K562 (cell line): ENCODE measurements around the gene RTL10. TPM values are rescaled to one million over a fixed set of nuclear protein-coding genes. Genes with fewer than 3 reads are reported as not detected.

Experiments
- ADNP ChIP-seq: fragments of 200-800 bp; sonication (Bioruptor generic); IDR thresholded peaks from 2 replicates; pipeline ENCODE4 v1.6.1; 2016; ENCODE audit warnings: missing genetic modification characterization, missing compliant biosample characterization
- BHLHE40 ChIP-seq: IDR thresholded peaks from 2 replicates; pipeline ENCODE4 v1.6.1; 2011; ENCODE audit warnings: low read length, improper control_type of control experiment
- CBFA2T2 ChIP-seq: fragments of 450-650 bp; conservative IDR thresholded peaks from 2 replicates; pipeline ENCODE4 v1.6.1; 2017; ENCODE audit warnings: mild to moderate bottlenecking
- EP300 ChIP-seq: IDR thresholded peaks from 2 replicates; pipeline ENCODE4 v1.6.1; 2012; ENCODE audit warnings: low read length, improper control_type of control experiment
- FIP1L1 ChIP-seq: fragments of 200-400 bp; formaldehyde crosslinking; IDR thresholded peaks from 2 replicates; pipeline ENCODE4 v1.6.1; 2018; ENCODE audit warnings: mild to moderate bottlenecking, low read depth, low read length; ENCODE audit not compliant: poor library complexity, severe bottlenecking
- GATAD2A ChIP-seq: fragments of 450-650 bp; IDR thresholded peaks from 2 replicates; pipeline ENCODE4 v1.6.1; 2017
- GTF2A2 ChIP-seq: IDR thresholded peaks from 2 replicates; pipeline ENCODE4 v1.6.1; 2016; ENCODE audit warnings: mild to moderate bottlenecking, missing genetic modification characterization, missing compliant biosample characterization
- KLF10 ChIP-seq: fragments of 250-450 bp; sonication (Bioruptor Pico); IDR thresholded peaks from 2 replicates; pipeline ENCODE4 v1.6.1; 2021; ENCODE audit warnings: matching md5 sums
- LEF1 ChIP-seq: fragments of 450-650 bp; IDR thresholded peaks from 2 replicates; pipeline ENCODE4 v1.6.1; 2016; ENCODE audit warnings: mild to moderate bottlenecking
- ZNF274 ChIP-seq: IDR thresholded peaks from 2 replicates; pipeline ENCODE4 v1.6.1; 2011; ENCODE audit warnings: low read depth, mild to moderate bottlenecking, low read length, moderate library complexity, borderline replicate concordance
- ZNF431 ChIP-seq: sonication (generic); formaldehyde crosslinking; IDR thresholded peaks from 2 replicates; pipeline ENCODE4 v1.8.0; 2022; ENCODE audit warnings: mild to moderate bottlenecking, missing genetic modification reagents
- ZNF445 ChIP-seq: fragments of 250-450 bp; sonication (Bioruptor Pico); IDR thresholded peaks from 2 replicates; pipeline ENCODE4 v1.4.0; 2020; ENCODE audit warnings: low read depth, mild to moderate bottlenecking, moderate library complexity
- ZNF695 ChIP-seq: fragments of 450-650 bp; formaldehyde crosslinking; IDR thresholded peaks from 2 replicates; pipeline ENCODE4 v1.4.0; 2020; ENCODE audit warnings: mild to moderate bottlenecking, moderate library complexity
- polyA plus RNA-seq, 8 experiments: library from polyadenylated mRNA; depleted of rRNA in 4 of 8; stranded (reverse) in 5 of 8; unstranded in 3 of 8; fragments of >200 nt; fragmentation: Nextera tagmentation in 2 of 8; fragmentation: Illumina TruSeq in 1 of 8; extraction: Ambion mirVana in 2 of 8; extraction: Trizol in 1 of 8; gene quantifications; 2 replicates each; pipeline versions ENCODE4 v1.2.1 to v1.2.3, GENCODE V29; 2011 to 2014; ENCODE audit warnings: inconsistent platforms in 1 of 8, missing spikeins in 1 of 8
- total RNA-seq, 7 experiments: library from RNA; depleted of rRNA in 6 of 7; stranded (reverse); fragments of >200 nt in 6 of 7; fragmentation: Illumina TruSeq in 2 of 7; extraction: Trizol in 2 of 7; gene quantifications; 2 replicates each; pipeline versions ENCODE4 v1.2.1 to v1.2.3, GENCODE V29; 2011 to 2021; ENCODE audit warnings: low replicate concordance in 1 of 7
- TF ChIP-seq, protein P1 (sequence below): fragments of 250-450 bp; sonication (Bioruptor Pico); IDR thresholded peaks from 2 replicates; pipeline ENCODE4 v1.5.0; 2021; ENCODE audit warnings: mild to moderate bottlenecking, moderate library complexity
- TF ChIP-seq, protein P2 (sequence below): fragments of 450-650 bp; formaldehyde crosslinking; IDR thresholded peaks from 2 replicates; pipeline ENCODE4 v1.4.0; 2020; ENCODE audit warnings: mild to moderate bottlenecking, mixed read lengths
- TF ChIP-seq, protein P3 (sequence below), 2 experiments: fragments of 150-350 bp in 1 of 2; IDR thresholded peaks; 2 replicates each; pipeline ENCODE4 v1.6.1; 2012 to 2016; ENCODE audit warnings: low read depth in 2 of 2, low read length in 2 of 2, mild to moderate bottlenecking in 1 of 2, moderate library complexity in 1 of 2

The RTL10 gene
- total and polyA plus RNA-seq, 9 of the 15 experiments (the other 6 are each of a cell fraction or from before 2014, with no cell fraction given): 19.8 to 75.5 (median 32.5) TPM

- TF ChIP-seq ZNF445 (CRISPR knock-in tag) (no peak), ZNF431 (CRISPR knock-in tag) (no peak), LEF1 (no peak), ZNF695 (CRISPR knock-in tag) (no peak), GTF2A2 (tag) (no peak), KLF10 (0 out of 2 replicates have a peak, but pooled peaks have one; percentile 41), BHLHE40 (peak; percentile 97), ADNP (tag) (no peak), CBFA2T2 (no peak), ZNF274 (no peak), GATAD2A (peak; percentile 99), FIP1L1 (peak; percentile 54), EP300 (peak; percentile 68)
- TF ChIP-seq, protein P1, sequence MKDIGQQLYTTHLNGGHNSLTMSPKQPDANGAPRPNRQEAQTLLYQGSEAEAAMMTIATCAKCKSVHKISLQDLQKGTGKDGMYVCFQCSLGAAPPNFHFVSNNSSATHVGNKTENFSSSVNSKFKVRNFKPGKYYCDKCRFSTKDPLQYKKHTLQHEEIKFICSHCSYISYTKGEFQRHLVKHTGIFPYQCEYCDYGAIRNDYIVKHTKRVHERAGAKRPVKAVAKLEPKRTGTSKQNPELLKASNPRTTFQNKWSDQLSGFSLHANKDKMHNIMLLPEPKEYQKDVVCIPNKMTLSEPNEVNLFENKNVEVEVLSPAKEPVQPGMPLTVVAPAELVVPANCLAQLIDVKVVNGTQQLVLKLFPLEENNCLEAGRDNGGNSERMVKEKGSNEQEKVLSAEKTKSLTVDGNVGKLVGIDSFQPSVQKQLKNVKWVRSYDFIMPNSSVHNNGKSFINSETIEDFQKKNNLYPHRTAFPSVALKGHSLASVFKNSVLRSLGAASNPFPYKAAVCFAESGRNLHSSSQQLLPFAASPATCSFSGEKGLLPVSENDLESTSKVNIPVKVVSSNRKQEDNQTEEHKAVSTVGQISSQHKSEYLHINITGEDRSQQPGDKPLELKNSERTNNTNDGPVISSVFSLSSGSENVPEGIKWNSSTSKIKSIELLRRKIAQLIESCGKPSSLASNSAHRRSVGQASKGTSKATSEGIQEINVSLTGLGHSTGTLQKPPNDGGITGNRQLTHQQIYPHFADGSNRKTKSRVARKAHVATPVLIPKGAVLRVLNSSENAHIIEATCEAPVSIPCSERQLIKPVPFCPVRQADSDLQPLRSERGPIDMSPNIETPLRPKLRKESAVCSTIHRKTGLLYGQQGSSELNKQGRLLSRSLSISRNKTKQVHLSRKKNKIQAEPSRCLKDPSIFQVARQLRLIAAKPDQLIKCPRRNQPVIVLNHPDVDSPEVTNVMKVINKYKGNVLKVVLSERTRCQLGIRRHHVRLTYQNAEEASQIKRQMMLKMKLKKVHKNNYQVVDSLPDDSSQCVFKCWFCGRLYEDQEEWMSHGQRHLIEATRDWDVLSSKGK (CRISPR knock-in tag): no peak
- TF ChIP-seq, protein P2, sequence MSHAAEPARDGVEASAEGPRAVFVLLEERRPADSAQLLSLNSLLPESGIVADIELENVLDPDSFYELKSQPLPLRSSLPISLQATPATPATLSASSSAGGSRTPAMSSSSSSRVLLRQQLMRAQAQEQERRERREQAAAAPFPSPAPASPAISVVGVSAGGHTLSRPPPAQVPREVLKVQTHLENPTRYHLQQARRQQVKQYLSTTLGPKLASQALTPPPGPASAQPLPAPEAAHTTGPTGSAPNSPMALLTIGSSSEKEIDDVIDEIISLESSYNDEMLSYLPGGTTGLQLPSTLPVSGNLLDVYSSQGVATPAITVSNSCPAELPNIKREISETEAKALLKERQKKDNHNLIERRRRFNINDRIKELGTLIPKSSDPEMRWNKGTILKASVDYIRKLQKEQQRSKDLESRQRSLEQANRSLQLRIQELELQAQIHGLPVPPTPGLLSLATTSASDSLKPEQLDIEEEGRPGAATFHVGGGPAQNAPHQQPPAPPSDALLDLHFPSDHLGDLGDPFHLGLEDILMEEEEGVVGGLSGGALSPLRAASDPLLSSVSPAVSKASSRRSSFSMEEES (CRISPR knock-in tag): no peak
- TF ChIP-seq, protein P3, sequence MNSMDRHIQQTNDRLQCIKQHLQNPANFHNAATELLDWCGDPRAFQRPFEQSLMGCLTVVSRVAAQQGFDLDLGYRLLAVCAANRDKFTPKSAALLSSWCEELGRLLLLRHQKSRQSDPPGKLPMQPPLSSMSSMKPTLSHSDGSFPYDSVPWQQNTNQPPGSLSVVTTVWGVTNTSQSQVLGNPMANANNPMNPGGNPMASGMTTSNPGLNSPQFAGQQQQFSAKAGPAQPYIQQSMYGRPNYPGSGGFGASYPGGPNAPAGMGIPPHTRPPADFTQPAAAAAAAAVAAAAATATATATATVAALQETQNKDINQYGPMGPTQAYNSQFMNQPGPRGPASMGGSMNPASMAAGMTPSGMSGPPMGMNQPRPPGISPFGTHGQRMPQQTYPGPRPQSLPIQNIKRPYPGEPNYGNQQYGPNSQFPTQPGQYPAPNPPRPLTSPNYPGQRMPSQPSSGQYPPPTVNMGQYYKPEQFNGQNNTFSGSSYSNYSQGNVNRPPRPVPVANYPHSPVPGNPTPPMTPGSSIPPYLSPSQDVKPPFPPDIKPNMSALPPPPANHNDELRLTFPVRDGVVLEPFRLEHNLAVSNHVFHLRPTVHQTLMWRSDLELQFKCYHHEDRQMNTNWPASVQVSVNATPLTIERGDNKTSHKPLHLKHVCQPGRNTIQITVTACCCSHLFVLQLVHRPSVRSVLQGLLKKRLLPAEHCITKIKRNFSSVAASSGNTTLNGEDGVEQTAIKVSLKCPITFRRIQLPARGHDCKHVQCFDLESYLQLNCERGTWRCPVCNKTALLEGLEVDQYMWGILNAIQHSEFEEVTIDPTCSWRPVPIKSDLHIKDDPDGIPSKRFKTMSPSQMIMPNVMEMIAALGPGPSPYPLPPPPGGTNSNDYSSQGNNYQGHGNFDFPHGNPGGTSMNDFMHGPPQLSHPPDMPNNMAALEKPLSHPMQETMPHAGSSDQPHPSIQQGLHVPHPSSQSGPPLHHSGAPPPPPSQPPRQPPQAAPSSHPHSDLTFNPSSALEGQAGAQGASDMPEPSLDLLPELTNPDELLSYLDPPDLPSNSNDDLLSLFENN (IDR thresholded peaks at IDR 0.05; ENCODE audit: low read depth in 2 of 2, low read length in 2 of 2): peak; percentile 23 to 81; a peak in 2 of 4 replicates
Measured at GRCh38 chr22:19806213-19807160, 48.2 kb downstream of the RTL10 start (continued).
